PC-9 (cell line): ENCODE data around the gene CCDC141.

Experiments
- EZH2 ChIP-seq: fragments of 200-600 bp; sonication (generic); IDR thresholded peaks from 2 replicates; pipeline ENCODE4 v1.8.0; 2017; ENCODE audit warnings: antibody characterized with exemption, low read depth
- TF ChIP-seq, protein P1 (sequence below): fragments of 200-600 bp; sonication (generic); conservative IDR thresholded peaks from 2 replicates; pipeline ENCODE4 v1.6.1; 2017; ENCODE audit warnings: mixed run types, antibody characterized with exemption, mild to moderate bottlenecking, moderate library complexity

DNA sequence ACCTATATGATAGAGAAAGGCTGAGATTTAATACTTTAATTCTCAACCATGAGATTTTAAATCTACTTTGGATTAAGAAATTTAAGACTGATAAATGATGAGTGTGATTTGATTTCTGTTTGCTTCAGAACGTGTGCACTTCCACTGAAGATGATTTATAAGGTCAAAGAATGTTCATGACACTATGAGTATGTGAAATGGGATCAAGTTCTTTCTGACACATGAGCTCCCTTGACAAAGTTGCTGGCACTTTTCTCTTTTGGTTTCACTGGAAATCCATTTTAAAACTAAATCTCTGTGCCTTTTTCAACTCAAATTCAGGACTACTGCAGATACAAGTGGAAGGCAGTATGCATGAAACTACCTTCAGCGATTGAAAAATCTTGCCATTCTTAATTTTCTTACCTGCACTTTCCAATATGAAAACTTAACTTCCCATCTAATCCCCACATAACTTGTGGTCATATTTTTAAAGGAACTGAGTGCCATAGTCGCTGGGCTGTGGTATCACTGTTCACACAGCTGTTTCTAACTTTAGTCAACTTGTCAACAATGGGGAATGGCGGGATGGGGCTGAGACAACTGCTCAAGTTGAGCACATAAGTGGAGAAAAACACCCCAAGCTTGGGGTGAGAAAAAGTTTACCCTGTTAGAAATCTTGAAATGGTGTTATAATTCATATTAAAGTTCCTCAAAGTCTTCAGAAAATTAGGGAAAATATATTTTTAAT, 190.9 kb downstream of the CCDC141 start:
- TF ChIP-seq, protein P1, sequence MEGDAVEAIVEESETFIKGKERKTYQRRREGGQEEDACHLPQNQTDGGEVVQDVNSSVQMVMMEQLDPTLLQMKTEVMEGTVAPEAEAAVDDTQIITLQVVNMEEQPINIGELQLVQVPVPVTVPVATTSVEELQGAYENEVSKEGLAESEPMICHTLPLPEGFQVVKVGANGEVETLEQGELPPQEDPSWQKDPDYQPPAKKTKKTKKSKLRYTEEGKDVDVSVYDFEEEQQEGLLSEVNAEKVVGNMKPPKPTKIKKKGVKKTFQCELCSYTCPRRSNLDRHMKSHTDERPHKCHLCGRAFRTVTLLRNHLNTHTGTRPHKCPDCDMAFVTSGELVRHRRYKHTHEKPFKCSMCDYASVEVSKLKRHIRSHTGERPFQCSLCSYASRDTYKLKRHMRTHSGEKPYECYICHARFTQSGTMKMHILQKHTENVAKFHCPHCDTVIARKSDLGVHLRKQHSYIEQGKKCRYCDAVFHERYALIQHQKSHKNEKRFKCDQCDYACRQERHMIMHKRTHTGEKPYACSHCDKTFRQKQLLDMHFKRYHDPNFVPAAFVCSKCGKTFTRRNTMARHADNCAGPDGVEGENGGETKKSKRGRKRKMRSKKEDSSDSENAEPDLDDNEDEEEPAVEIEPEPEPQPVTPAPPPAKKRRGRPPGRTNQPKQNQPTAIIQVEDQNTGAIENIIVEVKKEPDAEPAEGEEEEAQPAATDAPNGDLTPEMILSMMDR, result no peak
- TF ChIP-seq EZH2, result no peak
